HuH-7.5 (cell line): ENCODE results near the gene CACNA2D3.

ENCODE experiments used
- DNase-seq: peaks from one replicate; pipeline ENCODE4 v3.0.0; 2011; ENCODE audit warnings: low spot score

CACNA2D3 gene

GRCh38 chr3:54878145-54878544 is 755.8 kb downstream of the CACNA2D3 start:
- DNase-seq, result no peak

GRCh38 chr3:54882129-54882833 is 759.9 kb downstream of the CACNA2D3 start:
- no peak for DNase-seq

- no peak for DNase-seq
These were observed 765.8 kb downstream of the CACNA2D3 start for GRCh38 chr3:54888162-54888561.

- DNase-seq, result no peak
These were observed 766.5 kb downstream of the CACNA2D3 start for GRCh38 chr3:54888873-54889272.

GRCh38 chr3:54889731-54890130 is 767.4 kb downstream of the CACNA2D3 start:
- no peak for DNase-seq

GRCh38 chr3:54891540-54891897 is 769.2 kb downstream of the CACNA2D3 start:
- peak; percentile 7 for DNase-seq

GRCh38 chr3:54892168-54892567 is 769.8 kb downstream of the CACNA2D3 start:
- DNase-seq, result no peak

- DNase-seq, result no peak
These were observed 773.3 kb downstream of the CACNA2D3 start for GRCh38 chr3:54895613-54896012.

GRCh38 chr3:54897028-54897711 is 774.8 kb downstream of the CACNA2D3 start:
- no peak for DNase-seq

- DNase-seq, result no peak
These were observed 776.9 kb downstream of the CACNA2D3 start for GRCh38 chr3:54899273-54899672.

GRCh38 chr3:54900838-54901591 is 778.7 kb downstream of the CACNA2D3 start:
- no peak for DNase-seq

GRCh38 chr3:54901906-54902685 is 779.7 kb downstream of the CACNA2D3 start:
- DNase-seq, result no peak

- DNase-seq, result no peak
These were observed 783.0 kb downstream of the CACNA2D3 start for GRCh38 chr3:54905261-54905888.

GRCh38 chr3:54905920-54906319 is 783.6 kb downstream of the CACNA2D3 start:
- no peak for DNase-seq

- no peak for DNase-seq
These were observed 784.4 kb downstream of the CACNA2D3 start for GRCh38 chr3:54906763-54907162.

GRCh38 chr3:54909191-54909590 is 786.8 kb downstream of the CACNA2D3 start:
- no peak for DNase-seq

GRCh38 chr3:54914180-54914579 is 791.8 kb downstream of the CACNA2D3 start:
- no peak for DNase-seq

GRCh38 chr3:54915181-54915580 is 792.8 kb downstream of the CACNA2D3 start:
- no peak for DNase-seq

- DNase-seq, result no peak
These were observed 793.6 kb downstream of the CACNA2D3 start for GRCh38 chr3:54915976-54916375.

- no peak for DNase-seq
These were observed 794.4 kb downstream of the CACNA2D3 start for GRCh38 chr3:54916732-54917131.

- DNase-seq, result no peak
These were observed 794.8 kb downstream of the CACNA2D3 start for GRCh38 chr3:54917174-54917573.

- no peak for DNase-seq
These were observed 795.5 kb downstream of the CACNA2D3 start for GRCh38 chr3:54917862-54918261.
